HepG2 (cell line): ENCODE data around the gene CYTH2. TPM values are rescaled to one million over a fixed set of nuclear protein-coding genes. Genes with fewer than 3 reads are reported as not detected.

Experiments
- CENPX ChIP-seq: sonication (generic); formaldehyde crosslinking; IDR thresholded peaks from 2 replicates; pipeline ENCODE4 v1.9.0; 2021; ENCODE audit warnings: mild to moderate bottlenecking, missing genetic modification reagents, moderate library complexity
- EEA1 ChIP-seq: sonication (generic); formaldehyde crosslinking; IDR thresholded peaks from 2 replicates; pipeline ENCODE4 v1.5.1; 2020; ENCODE audit warnings: mild to moderate bottlenecking, missing genetic modification reagents, borderline replicate concordance
- FOSL2 ChIP-seq: sonication (generic); formaldehyde crosslinking; IDR thresholded peaks from 2 replicates; pipeline ENCODE4 v1.4.0; 2020; ENCODE audit warnings: missing genetic modification reagents
- FOXC1 ChIP-seq: sonication (generic); formaldehyde crosslinking; IDR thresholded peaks from 2 replicates; pipeline ENCODE4 v1.8.0; 2022; ENCODE audit warnings: mild to moderate bottlenecking, missing genetic modification reagents, borderline replicate concordance
- HNRNPLL ChIP-seq: fragments of 200-400 bp; formaldehyde crosslinking; IDR thresholded peaks from 2 replicates; pipeline ENCODE4 v1.6.1; 2017; ENCODE audit warnings: mild to moderate bottlenecking, low read depth, low read length; ENCODE audit not compliant: poor library complexity, severe bottlenecking
- SALL1 ChIP-seq: sonication (generic); formaldehyde crosslinking; IDR thresholded peaks from 2 replicates; pipeline ENCODE4 v1.8.0; 2022; ENCODE audit warnings: mild to moderate bottlenecking, missing genetic modification reagents
- SMC3 ChIP-seq: IDR thresholded peaks from 2 replicates; pipeline ENCODE4 v1.6.1; 2011; ENCODE audit warnings: low read length, improper control_type of control experiment
- SP4 ChIP-seq: sonication (generic); formaldehyde crosslinking; IDR thresholded peaks from 2 replicates; pipeline ENCODE4 v1.8.1; 2023; ENCODE audit warnings: mild to moderate bottlenecking, missing genetic modification reagents
- THAP11 ChIP-seq: IDR thresholded peaks from 2 replicates; pipeline ENCODE4 v1.6.1; 2016; ENCODE audit warnings: missing biosample characterization, missing genetic modification reagents
- ZBTB21 ChIP-seq: sonication (generic); formaldehyde crosslinking; IDR thresholded peaks from 2 replicates; pipeline ENCODE4 v1.4.0; 2020; ENCODE audit warnings: missing genetic modification reagents
- ZNF709 ChIP-seq: sonication (generic); formaldehyde crosslinking; IDR thresholded peaks from 2 replicates; pipeline ENCODE4 v1.5.0; 2020; ENCODE audit warnings: mild to moderate bottlenecking, missing genetic modification reagents
- ZNF768 ChIP-seq: sonication (generic); formaldehyde crosslinking; IDR thresholded peaks from 2 replicates; pipeline ENCODE4 v1.4.0; 2020; ENCODE audit warnings: missing genetic modification reagents
- polyA plus RNA-seq, 8 experiments: library from polyadenylated mRNA; depleted of rRNA in 3 of 8; stranded (reverse) in 7 of 8; unstranded in 1 of 8; fragments of >200 nt; fragmentation: Illumina TruSeq in 4 of 8; extraction: Trizol in 4 of 8; gene quantifications; 2 replicates each; pipeline versions ENCODE4 v1.2.1 to v1.2.3, GENCODE V29; 2011 to 2016; ENCODE audit warnings: low read depth in 4 of 8, missing spikeins in 1 of 8, mixed read lengths in 1 of 8; ENCODE audit not compliant: insufficient read depth in 1 of 8
- total RNA-seq, 5 experiments: library from RNA; depleted of rRNA; stranded (reverse); fragments of >200 nt; fragmentation: Illumina TruSeq; extraction: Trizol; gene quantifications; 2 replicates each; pipeline ENCODE4 v1.2.3, GENCODE V29; 2016; ENCODE audit warnings: low read depth in 1 of 5
- TF ChIP-seq, protein P1 (sequence below), 2 experiments: IDR thresholded peaks; 2 replicates each; pipeline ENCODE4 v1.6.1; 2011 to 2012; ENCODE audit warnings: low read length in 2 of 2, borderline replicate concordance in 1 of 2, low read depth in 1 of 2, mild to moderate bottlenecking in 1 of 2, moderate library complexity in 1 of 2
- TF ChIP-seq, protein P2 (sequence below): IDR thresholded peaks from 2 replicates; pipeline ENCODE4 v1.4.0; 2020; ENCODE audit warnings: mild to moderate bottlenecking, missing genetic modification reagents
- TF ChIP-seq, protein P3 (sequence below): sonication (generic); formaldehyde crosslinking; IDR thresholded peaks from 2 replicates; pipeline ENCODE4 v1.4.0; 2020; ENCODE audit warnings: mild to moderate bottlenecking, missing genetic modification reagents, borderline replicate concordance
- TF ChIP-seq, protein P4 (sequence below): sonication (generic); formaldehyde crosslinking; IDR thresholded peaks from 2 replicates; pipeline ENCODE4 v1.4.0; 2020; ENCODE audit warnings: missing genetic modification reagents, low read depth, mild to moderate bottlenecking, borderline replicate concordance
- TF ChIP-seq, protein P5 (sequence below): sonication (generic); formaldehyde crosslinking; IDR thresholded peaks from 2 replicates; pipeline ENCODE4 v1.5.1; 2020; ENCODE audit warnings: mild to moderate bottlenecking, moderate library complexity, missing genetic modification reagents

Gene CYTH2
- total and polyA plus RNA-seq, 2 of the 13 experiments (the other 11 are each of a cell fraction or from before 2014, with no cell fraction given) = 16.5 to 39.3 TPM

DNA sequence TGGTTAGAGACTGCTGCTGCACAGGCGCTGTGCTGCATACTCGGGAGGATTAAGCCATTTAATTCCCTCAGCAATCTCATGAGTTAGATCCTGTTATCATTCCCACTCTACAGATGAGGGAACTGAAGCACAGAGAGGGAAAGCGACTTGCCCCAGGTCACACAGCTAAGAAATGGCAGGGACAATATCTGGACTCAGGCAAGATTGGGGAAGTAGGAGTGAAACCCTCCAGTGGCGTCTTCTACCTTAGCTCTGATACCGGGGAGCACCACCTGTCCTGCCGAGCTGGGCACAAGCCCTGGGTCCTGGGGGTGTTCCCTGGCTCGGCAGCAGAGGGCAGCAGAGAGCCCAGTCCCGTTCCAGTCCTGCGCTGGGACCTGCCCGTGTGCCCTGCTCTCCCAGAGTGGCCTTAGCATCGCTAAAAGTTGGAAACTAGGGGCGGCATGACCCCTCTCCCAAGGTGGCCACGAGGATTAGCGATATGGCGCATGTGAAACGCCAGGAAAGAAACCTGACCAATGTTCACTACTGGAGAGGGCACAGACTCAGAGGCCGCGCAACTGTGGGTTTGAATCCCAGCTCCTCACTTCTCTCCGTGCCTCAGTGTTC, 20.5 kb downstream of the CYTH2 start (continued):
- peak; percentile 38; the same call in 1 of the 2 replicates for TF ChIP-seq EEA1 (CRISPR knock-in tag)
- peak; percentile 59 for TF ChIP-seq SMC3
- TF ChIP-seq SALL1 (CRISPR knock-in tag) = peak; percentile 57; the same call in 1 of the 2 replicates
- TF ChIP-seq THAP11 = peak; percentile 42; the same call in 1 of the 2 replicates
- TF ChIP-seq, protein P1, sequence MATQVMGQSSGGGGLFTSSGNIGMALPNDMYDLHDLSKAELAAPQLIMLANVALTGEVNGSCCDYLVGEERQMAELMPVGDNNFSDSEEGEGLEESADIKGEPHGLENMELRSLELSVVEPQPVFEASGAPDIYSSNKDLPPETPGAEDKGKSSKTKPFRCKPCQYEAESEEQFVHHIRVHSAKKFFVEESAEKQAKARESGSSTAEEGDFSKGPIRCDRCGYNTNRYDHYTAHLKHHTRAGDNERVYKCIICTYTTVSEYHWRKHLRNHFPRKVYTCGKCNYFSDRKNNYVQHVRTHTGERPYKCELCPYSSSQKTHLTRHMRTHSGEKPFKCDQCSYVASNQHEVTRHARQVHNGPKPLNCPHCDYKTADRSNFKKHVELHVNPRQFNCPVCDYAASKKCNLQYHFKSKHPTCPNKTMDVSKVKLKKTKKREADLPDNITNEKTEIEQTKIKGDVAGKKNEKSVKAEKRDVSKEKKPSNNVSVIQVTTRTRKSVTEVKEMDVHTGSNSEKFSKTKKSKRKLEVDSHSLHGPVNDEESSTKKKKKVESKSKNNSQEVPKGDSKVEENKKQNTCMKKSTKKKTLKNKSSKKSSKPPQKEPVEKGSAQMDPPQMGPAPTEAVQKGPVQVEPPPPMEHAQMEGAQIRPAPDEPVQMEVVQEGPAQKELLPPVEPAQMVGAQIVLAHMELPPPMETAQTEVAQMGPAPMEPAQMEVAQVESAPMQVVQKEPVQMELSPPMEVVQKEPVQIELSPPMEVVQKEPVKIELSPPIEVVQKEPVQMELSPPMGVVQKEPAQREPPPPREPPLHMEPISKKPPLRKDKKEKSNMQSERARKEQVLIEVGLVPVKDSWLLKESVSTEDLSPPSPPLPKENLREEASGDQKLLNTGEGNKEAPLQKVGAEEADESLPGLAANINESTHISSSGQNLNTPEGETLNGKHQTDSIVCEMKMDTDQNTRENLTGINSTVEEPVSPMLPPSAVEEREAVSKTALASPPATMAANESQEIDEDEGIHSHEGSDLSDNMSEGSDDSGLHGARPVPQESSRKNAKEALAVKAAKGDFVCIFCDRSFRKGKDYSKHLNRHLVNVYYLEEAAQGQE (IDR thresholded peaks at IDR 0.05; ENCODE audit: borderline replicate concordance in 1 of 2, low read depth in 1 of 2, low read length in 2 of 2) = no peak
- peak; percentile 23 for TF ChIP-seq HNRNPLL
- TF ChIP-seq ZNF709 (CRISPR knock-in tag) = 0 out of 2 replicates have a peak, but pooled peaks have one; percentile 32
- TF ChIP-seq FOXC1 (CRISPR knock-in tag) = peak; percentile 57; the same call in 1 of the 2 replicates
- TF ChIP-seq SP4 = 0 out of 2 replicates have a peak, but pooled peaks have one; percentile 21
- TF ChIP-seq FOSL2 (CRISPR knock-in tag) = 0 out of 2 replicates have a peak, but pooled peaks have one; percentile 6
- TF ChIP-seq, protein P2, sequence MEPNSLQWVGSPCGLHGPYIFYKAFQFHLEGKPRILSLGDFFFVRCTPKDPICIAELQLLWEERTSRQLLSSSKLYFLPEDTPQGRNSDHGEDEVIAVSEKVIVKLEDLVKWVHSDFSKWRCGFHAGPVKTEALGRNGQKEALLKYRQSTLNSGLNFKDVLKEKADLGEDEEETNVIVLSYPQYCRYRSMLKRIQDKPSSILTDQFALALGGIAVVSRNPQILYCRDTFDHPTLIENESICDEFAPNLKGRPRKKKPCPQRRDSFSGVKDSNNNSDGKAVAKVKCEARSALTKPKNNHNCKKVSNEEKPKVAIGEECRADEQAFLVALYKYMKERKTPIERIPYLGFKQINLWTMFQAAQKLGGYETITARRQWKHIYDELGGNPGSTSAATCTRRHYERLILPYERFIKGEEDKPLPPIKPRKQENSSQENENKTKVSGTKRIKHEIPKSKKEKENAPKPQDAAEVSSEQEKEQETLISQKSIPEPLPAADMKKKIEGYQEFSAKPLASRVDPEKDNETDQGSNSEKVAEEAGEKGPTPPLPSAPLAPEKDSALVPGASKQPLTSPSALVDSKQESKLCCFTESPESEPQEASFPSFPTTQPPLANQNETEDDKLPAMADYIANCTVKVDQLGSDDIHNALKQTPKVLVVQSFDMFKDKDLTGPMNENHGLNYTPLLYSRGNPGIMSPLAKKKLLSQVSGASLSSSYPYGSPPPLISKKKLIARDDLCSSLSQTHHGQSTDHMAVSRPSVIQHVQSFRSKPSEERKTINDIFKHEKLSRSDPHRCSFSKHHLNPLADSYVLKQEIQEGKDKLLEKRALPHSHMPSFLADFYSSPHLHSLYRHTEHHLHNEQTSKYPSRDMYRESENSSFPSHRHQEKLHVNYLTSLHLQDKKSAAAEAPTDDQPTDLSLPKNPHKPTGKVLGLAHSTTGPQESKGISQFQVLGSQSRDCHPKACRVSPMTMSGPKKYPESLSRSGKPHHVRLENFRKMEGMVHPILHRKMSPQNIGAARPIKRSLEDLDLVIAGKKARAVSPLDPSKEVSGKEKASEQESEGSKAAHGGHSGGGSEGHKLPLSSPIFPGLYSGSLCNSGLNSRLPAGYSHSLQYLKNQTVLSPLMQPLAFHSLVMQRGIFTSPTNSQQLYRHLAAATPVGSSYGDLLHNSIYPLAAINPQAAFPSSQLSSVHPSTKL = no peak
- no peak for TF ChIP-seq CENPX (CRISPR knock-in tag)
- TF ChIP-seq, protein P3, sequence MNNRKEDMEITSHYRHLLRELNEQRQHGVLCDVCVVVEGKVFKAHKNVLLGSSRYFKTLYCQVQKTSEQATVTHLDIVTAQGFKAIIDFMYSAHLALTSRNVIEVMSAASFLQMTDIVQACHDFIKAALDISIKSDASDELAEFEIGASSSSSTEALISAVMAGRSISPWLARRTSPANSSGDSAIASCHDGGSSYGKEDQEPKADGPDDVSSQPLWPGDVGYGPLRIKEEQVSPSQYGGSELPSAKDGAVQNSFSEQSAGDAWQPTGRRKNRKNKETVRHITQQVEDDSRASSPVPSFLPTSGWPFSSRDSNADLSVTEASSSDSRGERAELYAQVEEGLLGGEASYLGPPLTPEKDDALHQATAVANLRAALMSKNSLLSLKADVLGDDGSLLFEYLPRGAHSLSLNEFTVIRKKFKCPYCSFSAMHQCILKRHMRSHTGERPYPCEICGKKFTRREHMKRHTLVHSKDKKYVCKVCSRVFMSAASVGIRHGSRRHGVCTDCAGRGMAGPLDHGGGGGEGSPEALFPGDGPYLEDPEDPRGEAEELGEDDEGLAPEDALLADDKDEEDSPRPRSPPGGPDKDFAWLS (CRISPR knock-in tag) = 0 out of 2 replicates have a peak, but pooled peaks have one; percentile 40
- TF ChIP-seq ZBTB21 (CRISPR knock-in tag) = no peak
- TF ChIP-seq, protein P4, sequence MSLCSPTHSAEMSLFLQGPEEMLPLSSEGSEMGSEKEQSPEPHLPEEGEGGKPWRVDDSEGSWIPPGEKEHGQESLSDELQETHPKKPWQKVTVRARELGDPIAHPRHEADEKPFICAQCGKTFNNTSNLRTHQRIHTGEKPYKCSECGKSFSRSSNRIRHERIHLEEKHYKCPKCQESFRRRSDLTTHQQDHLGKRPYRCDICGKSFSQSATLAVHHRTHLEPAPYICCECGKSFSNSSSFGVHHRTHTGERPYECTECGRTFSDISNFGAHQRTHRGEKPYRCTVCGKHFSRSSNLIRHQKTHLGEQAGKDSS (CRISPR knock-in tag) = peak; percentile 44; the same call in 1 of the 2 replicates
- TF ChIP-seq, protein P5, sequence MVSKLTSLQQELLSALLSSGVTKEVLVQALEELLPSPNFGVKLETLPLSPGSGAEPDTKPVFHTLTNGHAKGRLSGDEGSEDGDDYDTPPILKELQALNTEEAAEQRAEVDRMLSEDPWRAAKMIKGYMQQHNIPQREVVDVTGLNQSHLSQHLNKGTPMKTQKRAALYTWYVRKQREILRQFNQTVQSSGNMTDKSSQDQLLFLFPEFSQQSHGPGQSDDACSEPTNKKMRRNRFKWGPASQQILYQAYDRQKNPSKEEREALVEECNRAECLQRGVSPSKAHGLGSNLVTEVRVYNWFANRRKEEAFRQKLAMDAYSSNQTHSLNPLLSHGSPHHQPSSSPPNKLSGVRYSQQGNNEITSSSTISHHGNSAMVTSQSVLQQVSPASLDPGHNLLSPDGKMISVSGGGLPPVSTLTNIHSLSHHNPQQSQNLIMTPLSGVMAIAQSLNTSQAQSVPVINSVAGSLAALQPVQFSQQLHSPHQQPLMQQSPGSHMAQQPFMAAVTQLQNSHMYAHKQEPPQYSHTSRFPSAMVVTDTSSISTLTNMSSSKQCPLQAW (CRISPR knock-in tag) = no peak
- peak; percentile 93 for TF ChIP-seq ZNF768 (CRISPR knock-in tag)
